GM19372 (cell line): ENCODE data around the gene TLE5.
"Not testable (repeated sequence)": the region's sequence is repeated elsewhere in the genome, so short reads cannot be mapped to it uniquely, and the experiment has no call there.

Source experiments
- ATAC-seq: cut with Tn5 transposase; IDR thresholded peaks from one replicate; pipeline ENCODE4 v1.9.1; 2021; ENCODE audit warnings: mild to moderate bottlenecking, low read depth, moderate library complexity; ENCODE audit not compliant: unreplicated experiment

TLE5 gene

GRCh38 chr19:3028305-3029064 lies 33.8 kb downstream of the TLE5 start:
- ATAC-seq = no peak

- ATAC-seq = no peak
These were observed 34.4 kb downstream of the TLE5 start for GRCh38 chr19:3027981-3028304.

- ATAC-seq = no peak
These were observed 35.0 kb downstream of the TLE5 start for GRCh38 chr19:3027292-3027691.

- no peak for ATAC-seq
These were observed 35.5 kb downstream of the TLE5 start for GRCh38 chr19:3026768-3027167.

GRCh38 chr19:3025549-3025886 lies 36.8 kb downstream of the TLE5 start:
- ATAC-seq = no peak

GRCh38 chr19:3024870-3025548 lies 37.3 kb downstream of the TLE5 start:
- no peak for ATAC-seq

- ATAC-seq = no peak
These were observed 37.8 kb downstream of the TLE5 start for GRCh38 chr19:3024509-3024869.

- ATAC-seq = no peak
These were observed 41.9 kb downstream of the TLE5 start for GRCh38 chr19:3020321-3020960.

- ATAC-seq = no peak
These were observed 43.0 kb downstream of the TLE5 start for GRCh38 chr19:3019211-3019854.

GRCh38 chr19:3017923-3018322 lies 44.4 kb downstream of the TLE5 start:
- ATAC-seq = no peak

- ATAC-seq = no peak
These were observed 46.9 kb downstream of the TLE5 start for GRCh38 chr19:3015126-3016057.

GRCh38 chr19:3014135-3014534 lies 48.2 kb downstream of the TLE5 start:
- ATAC-seq = no peak

GRCh38 chr19:3013263-3013725 lies 49.0 kb downstream of the TLE5 start:
- ATAC-seq = no peak

GRCh38 chr19:3012621-3013262 lies 49.6 kb downstream of the TLE5 start:
- ATAC-seq = no peak

GRCh38 chr19:3012059-3012458 lies 50.2 kb downstream of the TLE5 start:
- not testable (repeated sequence) for ATAC-seq

- no peak for ATAC-seq
These were observed 51.4 kb downstream of the TLE5 start for GRCh38 chr19:3010871-3011270.

GRCh38 chr19:3008994-3009393 lies 53.3 kb downstream of the TLE5 start:
- ATAC-seq = no peak

- no peak for ATAC-seq
These were observed 54.3 kb downstream of the TLE5 start for GRCh38 chr19:3007975-3008374.

- no peak for ATAC-seq
These were observed 56.1 kb downstream of the TLE5 start for GRCh38 chr19:3006075-3006767.
